Ovary (tissue), 3 donors: ENCODE data around the gene FLACC1.

Experiments
- CTCF ChIP-seq, 3 donors: fragments of 450-650 bp in 2 of 3; fragments of 200-600 bp in 1 of 3; IDR thresholded peaks; one replicate each; pipeline versions ENCODE4 v1.5.1 to v1.8.0; 2016 to 2022; ENCODE audit warnings: antibody characterized with exemption in 3 of 3, mild to moderate bottlenecking in 1 of 3
- EP300 ChIP-seq: sonication (generic); formaldehyde crosslinking; IDR thresholded peaks from one replicate; pipeline ENCODE4 v1.6.1; 2017; ENCODE audit warnings: antibody characterized with exemption
- donor health status: DM: no; HTN: no; CAD: no.

GRCh38 chr2:201378496-201379397 is 21.6 kb upstream of the FLACC1 start:
- TF ChIP-seq CTCF (IDR thresholded peaks at IDR 0.05): no peak
- TF ChIP-seq EP300: no peak
